Endodermal cell (in vitro differentiated cells): ENCODE data around the gene ADH1C. TPM values are rescaled to one million over a fixed set of nuclear protein-coding genes. Genes with fewer than 3 reads are reported as not detected.

Experiments used
- DNase-seq: peaks from one replicate; pipeline ENCODE4 v3.0.0-alpha.2; 2017
- H3K27ac ChIP-seq: 2 replicates; pipeline ENCODE4 v1.5.1; 2013; ENCODE audit warnings: mild to moderate bottlenecking, low read depth, low read length, moderate library complexity
- H3K27me3 ChIP-seq: 2 replicates; pipeline ENCODE4 v1.6.1; 2013; ENCODE audit warnings: mild to moderate bottlenecking, low read length, moderate library complexity; ENCODE audit not compliant: insufficient read depth, control insufficient read depth, poor library complexity, severe bottlenecking
- H3K36me3 ChIP-seq: 2 replicates; pipeline ENCODE4 v1.7.0; 2013; ENCODE audit warnings: mild to moderate bottlenecking, low read length, moderate library complexity; ENCODE audit not compliant: control insufficient read depth, insufficient read depth
- H3K4me1 ChIP-seq: one replicate; pipeline ENCODE4 v1.7.0; 2013; ENCODE audit warnings: low read length; ENCODE audit not compliant: control insufficient read depth, insufficient read depth
- H3K4me3 ChIP-seq: 2 replicates; pipeline ENCODE4 v1.5.1; 2013; ENCODE audit warnings: mild to moderate bottlenecking, low read length, moderate library complexity
- H3K9ac ChIP-seq: 2 replicates; pipeline ENCODE4 v1.6.1; 2013; ENCODE audit warnings: mild to moderate bottlenecking, low read length, moderate library complexity; ENCODE audit not compliant: poor library complexity, severe bottlenecking; ENCODE audit errors: extremely low read depth
- H3K9me3 ChIP-seq: 2 replicates; pipeline ENCODE4 v1.6.1; 2013; ENCODE audit warnings: mild to moderate bottlenecking, low read length, moderate library complexity; ENCODE audit not compliant: control insufficient read depth
- H3K27ac Mint-ChIP-seq: 2 replicates; pipeline ENCODE4 v1.8.0; 2020; ENCODE audit warnings: mixed read lengths
- H3K27me3 Mint-ChIP-seq: 2 replicates; pipeline ENCODE4 v1.8.0; 2021; ENCODE audit warnings: mild to moderate bottlenecking, mixed read lengths; ENCODE audit not compliant: insufficient read depth
- H3K36me3 Mint-ChIP-seq: 2 replicates; pipeline ENCODE4 v1.8.0; 2020; ENCODE audit warnings: low read depth, mixed read lengths
- H3K4me1 Mint-ChIP-seq: 2 replicates; pipeline ENCODE4 v1.8.0; 2020; ENCODE audit warnings: mixed read lengths
- H3K4me3 Mint-ChIP-seq: 2 replicates; pipeline ENCODE4 v1.8.0; 2020; ENCODE audit warnings: mild to moderate bottlenecking, moderate library complexity, mixed read lengths
- H3K9me3 Mint-ChIP-seq: 2 replicates; pipeline ENCODE4 v1.8.0; 2020; ENCODE audit warnings: mild to moderate bottlenecking, mixed read lengths
- CTCF ChIP-seq: fragments of 200-600 bp; sonication (generic); conservative IDR thresholded peaks from 2 replicates; pipeline ENCODE4 v1.5.0; 2021; ENCODE audit warnings: antibody characterized with exemption, mild to moderate bottlenecking
- WGBS, 2 experiments: methylation state at CpG; one replicate each; pipeline versions ENCODE4 v1.1.5 to v1.1.7; 2013; ENCODE audit warnings: missing lambda C conversion rate in 2 of 2, mixed read lengths in 1 of 2; ENCODE audit not compliant: insufficient coverage in 1 of 2, insufficient read length in 1 of 2; 5-methylcytosine and 5-hydroxymethylcytosine counted together
- total RNA-seq, 2 donors: library from RNA; stranded (reverse); fragmentation: NEBNext Ultra II Directional in 1 of 2; extraction: Animal tissue kit (Norgen Biotek cat#: 25700) in 1 of 2; gene quantifications; 2 replicates in 1 of 2; 3 replicates in 1 of 2; pipeline ENCODE4 v1.2.1, GENCODE V29; 2021

Gene ADH1C
- total RNA-seq, 2 donors from 2014 or later: not detected

- no peak overlapping the region for H3K9ac ChIP-seq
- Mint-ChIP-seq H3K4me3 (no peak overlapping the region), H3K36me3 (no peaks in the 10 kb centered on the region), H3K27me3 (peaks cover 61% of the 10 kb centered on the region), H3K9me3 (no peaks in the 10 kb centered on the region), H3K27ac (no peak overlapping the region), H3K4me1 (no peaks in the 10 kb centered on the region)
- peaks cover 57% of the 10 kb centered on the region for H3K27me3 ChIP-seq
- no peak for TF ChIP-seq CTCF
- H3K9me3 ChIP-seq: no peaks in the 10 kb centered on the region
- H3K4me1 ChIP-seq: no peaks in the 10 kb centered on the region
- H3K27ac ChIP-seq: no peak overlapping the region
- no peaks in the 10 kb centered on the region for H3K36me3 ChIP-seq
- no peak for DNase-seq
- WGBS, 2 experiments: 93% methylated on average over 1 of the region's 1 CpG; no CpG with 5 or more reads in 1 of the 2 experiments
- H3K4me3 ChIP-seq: no peak overlapping the region
These were observed 11.1 kb downstream of the ADH1C start for GRCh38 chr4:99341426-99341825.

DNA sequence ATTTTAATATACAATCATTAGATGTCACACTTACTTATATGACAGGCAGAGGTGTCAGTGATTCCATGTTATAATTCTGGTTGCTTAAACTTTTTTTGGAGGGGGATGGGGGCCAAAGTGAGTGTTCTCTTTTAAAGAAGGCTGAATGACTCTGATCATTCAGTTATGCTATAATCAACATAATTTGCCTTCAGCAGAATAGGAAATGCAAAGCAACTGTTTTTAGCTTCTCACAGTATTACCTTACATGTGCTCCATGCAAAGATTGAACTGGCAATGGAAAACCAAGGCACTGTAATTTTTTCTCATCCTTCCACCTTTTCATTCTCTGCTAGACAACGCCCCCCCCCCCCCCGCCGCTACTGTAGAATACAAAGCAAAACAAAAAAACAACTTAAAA is 13.4 kb downstream of the ADH1C start:
- Histone ChIP-seq H3K27ac (no peak overlapping the region), H3K4me1 (no peaks in the 10 kb centered on the region), H3K9me3 (no peaks in the 10 kb centered on the region), H3K4me3 (no peak overlapping the region), H3K27me3 (peaks cover 73% of the 10 kb centered on the region), H3K9ac (no peak overlapping the region), H3K36me3 (no peaks in the 10 kb centered on the region)
- no peak for DNase-seq
- Mint-ChIP-seq H3K4me1 (no peaks in the 10 kb centered on the region), H3K4me3 (no peak overlapping the region), H3K27ac (no peak overlapping the region), H3K27me3 (peaks cover 77% of the 10 kb centered on the region), H3K36me3 (no peaks in the 10 kb centered on the region), H3K9me3 (no peaks in the 10 kb centered on the region)
- no peak for TF ChIP-seq CTCF
- 91% methylated on average over 3 of the region's 3 CpGs; no CpG with 5 or more reads in 1 of the 2 experiments for WGBS, 2 experiments

GRCh38 chr4:99336553-99336952 is 16.0 kb downstream of the ADH1C start:
- Histone ChIP-seq H3K36me3 (no peaks in the 10 kb centered on the region), H3K27ac (no peak overlapping the region), H3K9ac (no peak overlapping the region), H3K4me3 (no peak overlapping the region), H3K27me3 (peaks cover 88% of the 10 kb centered on the region), H3K4me1 (no peaks in the 10 kb centered on the region), H3K9me3 (peaks cover 15% of the 10 kb centered on the region)
- Mint-ChIP-seq H3K36me3 (no peaks in the 10 kb centered on the region), H3K4me3 (no peak overlapping the region), H3K4me1 (peaks cover 4% of the 10 kb centered on the region), H3K27me3 (peaks cover 86% of the 10 kb centered on the region), H3K27ac (no peak overlapping the region), H3K9me3 (peaks cover 2% of the 10 kb centered on the region)
- DNase-seq: no peak
- 84 to 86% methylated on average over 3 to 4 of the region's 4 CpGs for WGBS, 2 experiments
- no peak for TF ChIP-seq CTCF
